Stimulated activated CD8-positive, alpha-beta memory T cell treated with anti-CD3 and anti-CD28 coated beads, Interleukin-15, amount 100 ng/mL, for 1 hour (primary cell): Measurements from ENCODE around the gene SFTPA2.
"Not testable (repeated sequence)": the region's sequence is repeated elsewhere in the genome, so short reads cannot be mapped to it uniquely, and the experiment has no call there.

ENCODE experiments used
- DNase-seq: peaks from one replicate; pipeline ENCODE4 v3.0.0-alpha.2; 2020; ENCODE audit warnings: low read depth

SFTPA2 gene

GRCh38 chr10:79556961-79557360 lies 3.2 kb downstream of the SFTPA2 start:
- not testable (repeated sequence) for DNase-seq

GRCh38 chr10:79555354-79556309 lies 4.6 kb downstream of the SFTPA2 start:
- DNase-seq: no peak

- no peak for DNase-seq
These were observed 8.1 kb downstream of the SFTPA2 start for GRCh38 chr10:79552143-79552542.

- DNase-seq: no peak
These were observed 12.2 kb downstream of the SFTPA2 start for GRCh38 chr10:79547973-79548372.

GRCh38 chr10:79547128-79547527 lies 13.1 kb downstream of the SFTPA2 start:
- not testable (repeated sequence) for DNase-seq

GRCh38 chr10:79544926-79545659 lies 15.1 kb downstream of the SFTPA2 start:
- not testable (repeated sequence) for DNase-seq

GRCh38 chr10:79544408-79544807 lies 15.8 kb downstream of the SFTPA2 start:
- DNase-seq: not testable (repeated sequence)

- DNase-seq: no peak
These were observed 17.6 kb downstream of the SFTPA2 start for GRCh38 chr10:79542626-79543025.

GRCh38 chr10:79540930-79541329 lies 19.3 kb downstream of the SFTPA2 start:
- DNase-seq: not testable (repeated sequence)

GRCh38 chr10:79538311-79538710 lies 21.9 kb downstream of the SFTPA2 start:
- not testable (repeated sequence) for DNase-seq

- not testable (repeated sequence) for DNase-seq
These were observed 26.4 kb downstream of the SFTPA2 start for GRCh38 chr10:79533903-79534175.

GRCh38 chr10:79533142-79533902 lies 26.9 kb downstream of the SFTPA2 start:
- not testable (repeated sequence) for DNase-seq

GRCh38 chr10:79528261-79528660 lies 31.9 kb downstream of the SFTPA2 start:
- not testable (repeated sequence) for DNase-seq

- DNase-seq: not testable (repeated sequence)
These were observed 35.0 kb downstream of the SFTPA2 start for GRCh38 chr10:79525049-79525710.

- not testable (repeated sequence) for DNase-seq
These were observed 36.9 kb downstream of the SFTPA2 start for GRCh38 chr10:79523157-79523853.

- not testable (repeated sequence) for DNase-seq
These were observed 37.7 kb downstream of the SFTPA2 start for GRCh38 chr10:79522464-79522863.

GRCh38 chr10:79521751-79522150 lies 38.5 kb downstream of the SFTPA2 start:
- not testable (repeated sequence) for DNase-seq

GRCh38 chr10:79517567-79517966 lies 42.6 kb downstream of the SFTPA2 start:
- not testable (repeated sequence) for DNase-seq

GRCh38 chr10:79516532-79517205 lies 43.5 kb downstream of the SFTPA2 start:
- DNase-seq: not testable (repeated sequence)

GRCh38 chr10:79511891-79512583 lies 48.2 kb downstream of the SFTPA2 start, which contains the start of gene EIF5AL1:
TSS of gene EIF5AL1 (plus strand) at chr10:79512533. CDS start at chr10:79512650, 117 bp downstream.
- not testable (repeated sequence) for DNase-seq
